ENCODE data around the gene SAMMSON. TPM values are rescaled to one million over a fixed set of nuclear protein-coding genes. Genes with fewer than 3 reads are reported as not detected.

Gene SAMMSON
- polyA plus RNA-seq, 5 donors = 0.08 to 0.28 (median 0.16) TPM

DNA sequence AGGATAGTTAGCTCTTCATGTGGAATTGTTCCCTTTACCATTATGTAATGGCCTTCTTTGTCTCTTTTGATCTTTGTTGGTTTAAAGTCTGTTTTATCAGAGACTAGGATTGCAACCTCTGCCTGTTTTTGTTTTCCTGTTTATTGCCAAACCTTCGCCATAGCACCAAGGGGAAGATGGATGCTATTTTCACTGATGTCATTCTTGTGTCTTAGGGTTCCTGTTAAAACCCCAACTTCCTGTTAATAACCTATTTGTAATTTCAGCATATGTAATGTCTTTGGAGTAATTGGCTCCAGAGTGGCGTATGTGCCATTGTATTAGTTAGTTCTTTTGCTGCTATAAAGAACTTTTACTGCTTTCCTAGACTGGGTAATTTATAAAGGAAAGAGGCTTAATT, 10.8 kb downstream of the SAMMSON start:
- DNase-seq = no peak

DNA sequence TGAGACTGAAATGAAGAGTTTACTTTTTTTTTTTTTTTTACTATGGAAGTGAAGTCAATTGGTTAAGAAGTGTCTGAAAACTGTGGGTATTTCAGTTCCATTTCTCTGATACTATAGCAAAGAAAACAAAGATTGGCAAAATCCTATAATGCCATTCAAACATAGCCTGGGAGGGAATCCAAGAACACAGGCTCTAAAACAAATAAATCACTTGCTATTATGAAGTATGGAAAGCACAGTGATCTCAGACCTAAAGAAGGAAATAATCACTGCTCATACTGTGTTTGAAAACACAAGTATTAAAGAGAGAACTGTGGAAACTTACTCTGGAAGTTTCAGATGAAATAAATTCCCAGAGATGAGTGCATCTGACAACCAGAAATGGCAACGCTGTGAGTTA, 12.0 kb downstream of the SAMMSON start:
- DNase-seq = no peak

DNA sequence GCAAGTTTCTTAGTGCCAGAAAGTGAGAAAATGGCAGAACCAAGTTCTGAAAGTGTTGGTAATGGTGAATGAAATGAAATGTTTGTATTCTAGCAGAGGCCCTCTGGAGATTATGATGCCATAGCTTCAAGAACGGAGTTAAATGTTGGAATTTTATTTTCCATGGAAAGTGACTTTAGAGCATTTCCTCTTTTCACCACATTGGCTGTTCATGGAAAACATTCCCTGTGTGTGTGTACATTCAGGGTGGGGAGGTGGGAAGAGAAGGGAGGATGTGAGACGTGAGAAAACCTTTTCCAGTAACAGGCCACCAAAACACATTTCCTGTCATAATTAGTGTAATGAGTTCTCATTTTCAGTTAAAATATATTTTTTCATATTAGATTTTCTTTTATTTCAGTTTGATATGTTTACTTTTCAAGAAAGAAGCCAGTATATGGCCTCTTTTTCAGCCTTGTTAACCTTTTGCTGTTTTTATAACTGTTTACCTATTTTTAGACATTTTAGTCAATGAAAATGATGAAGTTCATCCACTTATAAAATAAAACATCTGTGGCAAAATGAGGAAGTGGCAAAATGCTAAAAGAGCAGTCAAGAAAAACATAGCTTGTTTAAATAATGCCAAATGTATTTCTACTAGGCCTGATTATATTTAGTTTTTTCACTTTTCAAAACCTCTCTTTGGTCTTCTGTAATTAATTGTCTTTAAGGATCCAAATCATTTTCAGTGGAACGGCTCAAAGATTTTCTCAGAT, 21.6 kb downstream of the SAMMSON start:
- DNase-seq = no peak

DNA sequence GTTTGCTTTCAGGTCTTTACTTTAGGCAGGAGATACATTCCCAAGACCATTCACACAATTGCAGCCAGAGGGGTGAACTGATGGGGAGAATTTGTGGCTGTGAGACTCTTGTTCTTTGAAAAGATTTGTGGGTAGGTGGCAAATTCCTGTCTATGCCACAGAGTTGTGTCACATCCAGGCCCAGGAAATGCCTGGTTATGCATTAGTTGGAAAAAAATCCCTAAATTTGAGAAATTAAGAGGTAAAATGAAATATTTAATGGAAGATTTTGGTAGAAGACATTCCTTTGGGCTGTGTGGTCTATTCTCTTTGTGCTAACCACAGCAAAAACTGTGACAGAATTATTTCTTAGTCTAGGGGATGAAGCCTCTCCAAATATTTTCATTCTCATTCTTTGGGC, 28.8 kb downstream of the SAMMSON start:
- DNase-seq = no peak

DNA sequence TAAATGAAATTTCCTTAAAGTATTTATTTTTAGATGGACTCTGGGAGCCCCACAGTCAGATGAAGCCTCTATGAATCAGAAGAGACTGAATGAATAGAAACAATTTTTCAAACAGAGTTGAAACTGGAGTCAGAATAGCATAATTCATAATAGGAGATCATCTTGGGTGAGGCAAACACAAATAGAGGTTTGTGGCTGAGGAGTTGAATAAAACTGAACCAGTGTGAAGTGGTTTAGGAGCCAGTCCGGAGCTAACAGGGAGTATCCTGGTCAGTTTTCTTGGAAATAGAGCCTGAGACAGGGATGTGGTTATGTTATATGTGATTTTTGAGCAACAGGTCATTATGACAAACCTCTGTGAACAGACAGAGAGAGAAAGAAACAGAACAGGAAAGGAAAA, 39.2 kb downstream of the SAMMSON start:
- no peak for DNase-seq

GRCh38 chr3:70040386-70040785, 40.9 kb downstream of the SAMMSON start:
- DNase-seq = no peak

DNA sequence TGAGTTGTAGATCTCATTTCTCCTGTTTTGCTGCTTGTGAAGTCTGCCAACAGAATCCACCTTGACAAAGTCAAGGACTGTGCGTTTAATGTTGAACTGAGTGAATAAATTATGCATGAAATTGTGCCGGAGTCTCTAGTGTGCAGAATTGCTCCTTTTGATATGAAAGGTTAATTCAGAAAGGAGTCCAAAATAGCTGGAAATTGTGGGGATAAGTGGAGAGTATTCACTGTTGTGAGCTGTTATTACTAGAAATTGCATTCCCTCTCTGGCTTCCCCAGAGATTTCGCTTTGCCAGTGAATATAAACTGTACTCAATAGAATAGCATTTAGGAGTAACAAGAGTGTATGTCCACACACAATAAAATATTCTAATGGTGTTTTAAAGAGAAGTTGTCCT, 43.1 kb downstream of the SAMMSON start:
- no peak for DNase-seq

GRCh38 chr3:70049761-70050160, 50.2 kb downstream of the SAMMSON start:
- DNase-seq = no peak

DNA sequence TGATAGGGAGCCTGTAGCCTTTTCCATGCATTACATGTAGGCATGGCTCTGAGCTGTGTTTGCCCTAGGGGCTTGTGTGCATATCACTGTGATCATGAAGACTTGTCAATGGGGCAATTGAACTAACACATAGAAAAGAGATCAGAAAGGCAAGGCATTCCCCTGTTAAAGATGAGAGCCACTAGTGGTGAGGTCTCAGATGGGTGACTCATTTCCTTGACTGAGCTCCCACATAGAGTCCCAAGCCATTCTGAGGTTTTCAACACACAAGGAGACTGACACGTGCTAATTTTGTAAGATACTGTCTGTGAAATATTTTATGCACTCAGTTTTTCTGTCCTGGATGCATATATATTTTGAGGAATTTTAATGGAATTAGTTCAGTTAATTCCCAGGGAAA, 53.8 kb downstream of the SAMMSON start:
- DNase-seq = no peak

DNA sequence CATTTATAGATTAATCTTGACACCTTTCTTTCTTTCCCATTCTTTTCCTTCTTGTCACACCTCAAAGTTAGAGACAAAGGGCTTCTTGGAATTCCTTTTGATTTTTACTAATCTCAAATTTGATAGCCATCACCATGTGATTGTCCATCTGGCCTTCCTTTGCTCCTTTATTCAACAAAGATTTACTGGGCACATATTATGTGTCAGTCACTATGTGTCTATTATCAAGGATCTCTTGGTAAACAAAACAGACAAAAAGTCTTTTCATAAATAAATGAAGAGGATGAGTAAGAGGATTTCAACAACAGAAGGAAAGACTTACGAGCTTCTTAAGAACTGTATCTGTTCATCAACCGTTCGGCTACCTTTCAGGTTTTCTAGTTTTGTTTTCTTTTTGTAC, 56.5 kb downstream of the SAMMSON start:
- no peak for DNase-seq

- no peak for DNase-seq
These were observed 57.9 kb downstream of the SAMMSON start for GRCh38 chr3:70057426-70057825.

GRCh38 chr3:70061096-70061495, 61.6 kb downstream of the SAMMSON start:
- DNase-seq = no peak

DNA sequence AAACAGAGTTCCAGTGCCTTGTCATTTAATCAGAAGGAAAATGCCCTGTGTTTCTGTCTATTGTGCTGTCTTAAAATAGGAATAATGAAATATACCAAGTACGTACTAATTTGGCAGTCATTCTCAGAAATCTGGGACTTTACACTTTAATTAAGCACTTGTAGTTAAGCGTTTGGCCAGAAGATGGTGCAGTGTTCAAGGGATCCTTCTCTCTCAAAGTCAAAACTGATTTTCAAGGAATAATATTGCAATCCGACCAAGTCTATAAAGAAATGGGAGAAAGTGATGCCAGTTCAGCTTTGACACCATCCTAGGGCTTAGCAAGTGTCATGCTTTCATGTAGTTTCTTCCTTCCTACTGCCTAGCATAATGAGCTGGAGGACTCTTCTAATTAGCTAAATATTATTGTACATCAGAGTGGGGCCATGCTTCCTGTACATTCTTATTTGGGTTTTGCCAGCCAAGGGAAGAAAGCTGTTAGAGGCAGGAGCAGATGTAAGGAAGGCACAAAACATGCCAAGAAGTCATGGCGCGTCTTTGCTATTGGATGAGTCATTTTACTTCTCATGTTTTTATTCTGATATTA, 64.8 kb downstream of the SAMMSON start:
- peak in 1 of 2 donors; percentile 36 for DNase-seq

DNA sequence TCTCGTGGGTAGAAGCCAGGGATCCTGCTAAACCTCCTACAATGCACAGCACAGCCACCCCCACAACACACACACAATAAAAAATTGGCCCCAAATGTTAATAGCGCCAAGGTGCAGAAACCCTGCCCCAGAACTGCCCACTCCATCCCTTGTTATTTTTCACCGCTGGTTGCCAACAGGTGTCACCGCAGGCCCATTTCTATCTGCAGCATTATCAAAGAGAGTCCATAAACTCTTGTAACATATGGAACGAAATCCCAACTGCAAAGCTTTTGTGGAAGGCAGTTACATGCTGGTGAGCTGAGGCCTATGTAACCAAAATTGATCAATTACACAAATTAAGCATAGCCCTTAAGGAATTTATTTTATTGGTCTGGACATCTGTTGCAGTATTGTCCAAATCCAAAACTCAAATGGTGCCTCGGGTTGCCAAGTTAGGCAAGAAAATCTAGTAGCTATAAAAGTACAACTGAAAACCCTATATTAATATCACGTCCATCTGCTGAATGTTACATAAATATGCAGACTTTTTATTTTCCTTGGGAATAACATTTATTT, 66.2 kb downstream of the SAMMSON start:
- no peak for DNase-seq

GRCh38 chr3:70067860-70068521, 68.5 kb downstream of the SAMMSON start:
- no peak for DNase-seq

- no peak for DNase-seq
These were observed 70.0 kb downstream of the SAMMSON start for GRCh38 chr3:70069557-70069956.

DNA sequence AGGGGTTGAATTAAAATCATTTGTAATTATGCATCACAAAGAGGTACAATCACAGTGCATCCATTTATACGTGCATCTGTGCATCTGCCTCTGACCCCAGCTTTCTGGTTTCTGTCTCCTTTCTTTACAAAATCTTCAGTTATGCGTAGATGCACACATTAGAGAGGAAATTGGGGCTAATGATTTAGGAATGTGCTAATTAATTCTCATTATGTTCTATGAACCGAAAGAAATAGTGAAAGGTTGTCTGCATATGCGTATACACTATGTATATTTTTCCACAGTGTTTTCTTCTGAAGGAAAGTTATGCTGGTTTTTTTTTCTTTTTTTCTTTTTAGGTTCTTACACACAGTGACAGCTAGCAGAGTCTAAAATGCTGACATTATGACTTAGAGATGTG, 71.6 kb downstream of the SAMMSON start:
- DNase-seq = no peak

DNA sequence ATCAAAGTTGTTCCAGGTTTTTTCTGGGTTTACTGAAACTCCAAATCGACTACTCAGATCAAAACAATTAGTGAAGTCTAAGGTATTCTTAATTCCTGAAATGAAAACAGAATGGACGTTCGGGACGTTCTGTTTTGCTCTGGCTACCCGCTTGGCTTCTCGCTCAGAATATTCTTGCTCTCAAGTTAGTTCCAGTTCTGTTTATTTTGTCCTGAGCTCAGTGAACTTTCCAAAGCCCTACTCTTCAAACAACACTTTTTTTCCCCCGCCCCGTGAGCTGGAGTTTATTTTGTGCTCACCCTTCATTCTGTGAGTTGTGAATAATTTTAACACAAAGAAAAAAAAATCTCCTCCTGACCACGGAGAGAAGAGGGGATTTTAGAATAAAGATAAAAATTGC, 72.6 kb downstream of the SAMMSON start:
- DNase-seq = no peak

DNA sequence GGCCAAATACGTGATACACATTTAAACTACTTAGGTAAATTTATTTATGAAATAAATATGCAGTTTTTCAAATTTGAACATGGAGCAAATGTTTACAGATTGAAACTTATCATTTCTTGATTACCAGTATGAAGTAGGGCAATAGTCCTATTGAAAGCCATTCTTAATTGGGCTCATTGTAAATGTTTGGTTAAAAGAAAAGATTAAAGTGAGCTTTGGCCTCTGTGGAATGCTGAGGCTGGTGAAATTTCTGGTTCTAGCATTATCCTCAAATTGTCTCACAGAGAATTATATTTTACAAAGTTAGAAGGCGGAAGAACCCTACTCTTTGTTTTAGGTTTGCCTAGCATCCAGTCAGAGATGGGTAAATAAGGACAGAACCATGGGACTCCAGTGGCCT, 73.2 kb downstream of the SAMMSON start:
- DNase-seq = no peak

- no peak for DNase-seq
These were observed 75.6 kb downstream of the SAMMSON start for GRCh38 chr3:70075101-70075500.

DNA sequence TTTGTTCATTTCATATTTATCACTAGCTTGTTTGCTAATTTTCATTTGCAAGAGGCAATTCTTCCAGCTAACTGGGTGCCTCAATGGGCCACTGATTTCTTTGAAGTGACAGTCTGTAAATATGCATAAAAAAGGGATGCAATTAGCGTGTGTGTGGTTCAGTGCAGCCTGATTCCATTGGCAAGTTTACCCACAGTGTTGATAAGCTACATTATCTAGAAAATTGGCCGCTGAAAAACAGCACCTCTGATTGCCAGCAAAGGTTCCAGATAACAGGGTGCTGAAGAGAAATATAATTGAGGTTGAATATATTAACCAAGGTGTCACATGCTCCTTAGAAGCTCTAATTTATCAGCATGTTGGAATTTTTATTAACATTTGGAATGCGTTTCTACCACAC, 76.9 kb downstream of the SAMMSON start:
- DNase-seq = no peak

GRCh38 chr3:70078778-70079177, 79.2 kb downstream of the SAMMSON start:
- no peak for DNase-seq

DNA sequence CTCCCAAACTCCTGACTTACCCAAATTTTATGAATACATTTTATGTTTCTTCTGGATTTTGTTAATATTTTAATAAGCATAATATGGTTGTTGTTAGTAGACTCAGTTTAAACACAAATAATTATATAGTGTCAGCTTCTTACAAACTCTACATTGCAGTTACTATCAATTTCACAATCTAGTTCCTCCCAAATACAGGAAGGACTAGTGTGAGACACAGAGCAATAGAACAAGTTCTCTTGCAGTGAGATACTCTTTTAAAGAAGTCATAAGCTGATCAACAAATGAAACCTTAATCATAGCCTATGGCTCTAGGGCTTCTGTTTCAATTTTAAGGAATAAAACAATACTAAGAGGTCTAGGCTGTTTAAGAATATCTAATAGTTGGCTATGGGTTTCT, 86.1 kb downstream of the SAMMSON start:
- no peak for DNase-seq
